DND-41 (cell line): ENCODE results near the gene STYXL2.

Experiments
- ATAC-seq: fragments of 200-7000 bp; cut with Tn5 transposase; 3 replicates; pipeline ENCODE4 v1.9.1; 2021; ENCODE audit warnings: low read depth; ENCODE audit not compliant: insufficient read depth
- DNase-seq: peaks from one replicate; pipeline ENCODE4 v3.0.0-alpha.2; 2020
- H2AFZ ChIP-seq: 2 replicates; pipeline ENCODE4 v1.6.0; 2012; ENCODE audit warnings: low read depth, low read length
- H3K27ac ChIP-seq: 2 replicates; pipeline ENCODE4 v1.5.1; 2012; ENCODE audit warnings: low read length, inconsistent platforms
- H3K27me3 ChIP-seq: fragments of 200-600 bp; sonication (generic); 2 replicates; pipeline ENCODE4 v1.6.0; 2012; ENCODE audit warnings: low read length, mild to moderate bottlenecking, inconsistent platforms; ENCODE audit not compliant: insufficient read depth, poor library complexity
- H3K36me3 ChIP-seq: 2 replicates; pipeline ENCODE4 v1.5.1; 2012; ENCODE audit warnings: low read length, inconsistent platforms; ENCODE audit not compliant: insufficient read depth
- H3K4me1 ChIP-seq: 2 replicates; pipeline ENCODE4 v1.5.1; 2012; ENCODE audit warnings: mild to moderate bottlenecking, low read length; ENCODE audit not compliant: insufficient read depth
- H3K4me2 ChIP-seq: 2 replicates; pipeline ENCODE4 v1.6.0; 2012; ENCODE audit warnings: mild to moderate bottlenecking, moderate library complexity, low read length, inconsistent platforms; ENCODE audit not compliant: insufficient read depth
- H3K4me3 ChIP-seq, 2 experiments: fragments of 200-600 bp in 1 of 2; shearing (Covaris generic) in 1 of 2; 2 replicates each; pipeline ENCODE4 v1.5.1; 2012 to 2016; ENCODE audit warnings: inconsistent platforms in 2 of 2, low read length in 2 of 2, mild to moderate bottlenecking in 2 of 2, low read depth in 1 of 2, moderate library complexity in 1 of 2
- H3K79me2 ChIP-seq: 2 replicates; pipeline ENCODE4 v1.6.0; 2012; ENCODE audit warnings: low read length, inconsistent platforms; ENCODE audit not compliant: insufficient read depth
- H3K9ac ChIP-seq: 2 replicates; pipeline ENCODE4 v1.6.0; 2012; ENCODE audit warnings: low read depth, mild to moderate bottlenecking, inconsistent platforms, low read length, moderate library complexity
- H3K9me3 ChIP-seq: 2 replicates; pipeline ENCODE4 v1.5.1; 2012; ENCODE audit warnings: low read length, moderate library complexity, mild to moderate bottlenecking, inconsistent platforms; ENCODE audit not compliant: insufficient read depth, severe bottlenecking
- H4K20me1 ChIP-seq: 2 replicates; pipeline ENCODE4 v1.6.0; 2012; ENCODE audit warnings: low read length; ENCODE audit not compliant: insufficient read depth
- EZH2 ChIP-seq: IDR thresholded peaks from 3 replicates; pipeline ENCODE4 v1.6.1; 2012; ENCODE audit warnings: borderline replicate concordance, low read depth, mild to moderate bottlenecking, moderate library complexity, low read length, inconsistent platforms; ENCODE audit not compliant: severe bottlenecking
- TF ChIP-seq, protein P1 (sequence below): IDR thresholded peaks from 2 replicates; pipeline ENCODE4 v1.5.1; 2012; ENCODE audit warnings: borderline replicate concordance, low read length, moderate library complexity, mild to moderate bottlenecking; ENCODE audit not compliant: poor library complexity, severe bottlenecking; ENCODE audit errors: extremely low read depth

Gene STYXL2

DNA sequence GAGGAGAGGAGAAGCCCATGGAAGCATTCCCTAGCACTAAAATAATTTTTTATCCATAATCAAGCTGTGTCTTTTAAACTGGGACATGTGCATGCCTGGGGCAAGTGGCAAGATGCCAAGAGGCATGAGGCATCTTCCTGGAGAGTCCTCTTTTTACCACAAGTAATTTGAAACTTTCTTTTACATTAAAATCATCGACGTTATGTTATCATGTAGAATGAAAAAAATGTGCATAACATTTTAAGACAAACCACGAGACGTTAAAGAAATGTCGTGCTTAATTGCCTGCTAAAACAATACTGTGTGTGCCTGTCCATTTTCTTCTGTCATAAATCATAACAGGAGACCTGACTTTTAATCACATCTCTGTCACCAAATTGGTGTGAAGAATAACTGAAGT lies 1.5 kb downstream of the STYXL2 start:
- no peaks in the 10 kb centered on the region for H3K27me3 ChIP-seq
- ATAC-seq (no peak), DNase-seq (peak; percentile 48)
- no peak for TF ChIP-seq EZH2
- TF ChIP-seq, protein P1, sequence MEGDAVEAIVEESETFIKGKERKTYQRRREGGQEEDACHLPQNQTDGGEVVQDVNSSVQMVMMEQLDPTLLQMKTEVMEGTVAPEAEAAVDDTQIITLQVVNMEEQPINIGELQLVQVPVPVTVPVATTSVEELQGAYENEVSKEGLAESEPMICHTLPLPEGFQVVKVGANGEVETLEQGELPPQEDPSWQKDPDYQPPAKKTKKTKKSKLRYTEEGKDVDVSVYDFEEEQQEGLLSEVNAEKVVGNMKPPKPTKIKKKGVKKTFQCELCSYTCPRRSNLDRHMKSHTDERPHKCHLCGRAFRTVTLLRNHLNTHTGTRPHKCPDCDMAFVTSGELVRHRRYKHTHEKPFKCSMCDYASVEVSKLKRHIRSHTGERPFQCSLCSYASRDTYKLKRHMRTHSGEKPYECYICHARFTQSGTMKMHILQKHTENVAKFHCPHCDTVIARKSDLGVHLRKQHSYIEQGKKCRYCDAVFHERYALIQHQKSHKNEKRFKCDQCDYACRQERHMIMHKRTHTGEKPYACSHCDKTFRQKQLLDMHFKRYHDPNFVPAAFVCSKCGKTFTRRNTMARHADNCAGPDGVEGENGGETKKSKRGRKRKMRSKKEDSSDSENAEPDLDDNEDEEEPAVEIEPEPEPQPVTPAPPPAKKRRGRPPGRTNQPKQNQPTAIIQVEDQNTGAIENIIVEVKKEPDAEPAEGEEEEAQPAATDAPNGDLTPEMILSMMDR = no peak
- H3K4me3 ChIP-seq = no peak overlapping the region
- H3K9me3 ChIP-seq = no peaks in the 10 kb centered on the region
- no peaks in the 10 kb centered on the region for H4K20me1 ChIP-seq
- H3K79me2 ChIP-seq = no peaks in the 10 kb centered on the region
- H2AFZ ChIP-seq = no peak overlapping the region
- H3K9ac ChIP-seq = no peak overlapping the region; the same call in 1 of the 2 replicates
- peaks cover 38% of the 10 kb centered on the region for H3K4me1 ChIP-seq
- peak overlapping the region; percentile 18; the same call in 1 of the 2 replicates for H3K4me2 ChIP-seq
- H3K36me3 ChIP-seq = no peaks in the 10 kb centered on the region
- peak overlapping the region; percentile 58 for H3K27ac ChIP-seq

DNA sequence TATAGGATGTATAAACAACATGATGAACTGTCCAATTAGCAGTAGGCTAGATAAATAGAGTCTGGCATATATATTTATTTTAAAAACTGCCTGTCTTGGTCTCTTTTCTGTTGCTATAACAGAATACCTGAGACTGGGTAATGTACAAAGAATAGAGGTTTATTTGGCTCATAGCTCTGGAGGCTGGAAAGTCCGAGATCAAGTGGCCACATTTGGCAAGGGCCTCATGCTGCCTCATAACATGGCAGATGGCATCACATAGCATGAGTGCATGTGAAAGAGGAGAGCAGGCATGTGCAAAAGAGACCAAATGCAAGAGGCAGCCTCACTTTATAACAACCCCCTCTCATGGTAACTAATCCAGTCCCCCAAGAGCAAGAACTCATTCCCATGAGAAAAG lies 6.0 kb downstream of the STYXL2 start:
- no peaks in the 10 kb centered on the region for H3K79me2 ChIP-seq
- H2AFZ ChIP-seq = no peak overlapping the region
- TF ChIP-seq, protein P1 = no peak
- TF ChIP-seq EZH2 = no peak
- no peaks in the 10 kb centered on the region for H3K9me3 ChIP-seq
- no peak for DNase-seq
- H3K9ac ChIP-seq = no peak overlapping the region
- H4K20me1 ChIP-seq = no peaks in the 10 kb centered on the region
- ATAC-seq = no peak
- H3K4me2 ChIP-seq = no peak overlapping the region
- H3K36me3 ChIP-seq = no peaks in the 10 kb centered on the region
- no peaks in the 10 kb centered on the region for H3K27me3 ChIP-seq
- peaks cover 37% of the 10 kb centered on the region for H3K4me1 ChIP-seq
- H3K4me3 ChIP-seq = no peak overlapping the region
- H3K27ac ChIP-seq = no peak overlapping the region

DNA sequence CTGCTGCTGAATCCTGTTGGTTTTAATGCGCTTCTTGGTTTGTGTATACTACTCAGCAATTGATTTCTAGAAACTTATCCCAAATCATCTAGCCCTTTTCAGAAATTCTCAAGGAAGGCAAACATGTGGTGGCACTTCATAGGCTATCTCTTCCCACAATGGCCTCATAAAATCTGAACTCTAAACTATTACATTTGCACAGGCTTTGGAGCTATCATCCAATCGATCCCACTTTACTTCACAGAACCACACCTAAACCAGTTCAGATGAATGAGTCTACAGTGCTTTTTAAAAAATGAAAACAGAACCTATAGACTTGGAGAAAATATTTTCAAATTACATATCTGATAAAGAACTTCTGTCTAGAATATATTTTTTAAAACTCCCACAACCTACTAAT lies 6.9 kb downstream of the STYXL2 start:
- Histone ChIP-seq H3K79me2 (no peaks in the 10 kb centered on the region), H3K4me1 (peaks cover 37% of the 10 kb centered on the region), H3K4me3 (no peak overlapping the region), H2AFZ (no peak overlapping the region), H3K4me2 (no peak overlapping the region), H3K36me3 (no peaks in the 10 kb centered on the region), H3K9me3 (no peaks in the 10 kb centered on the region), H3K9ac (no peak overlapping the region), H3K27ac (no peak overlapping the region), H4K20me1 (no peaks in the 10 kb centered on the region), H3K27me3 (no peaks in the 10 kb centered on the region)
- TF ChIP-seq, protein P1 = no peak
- no peak for TF ChIP-seq EZH2
- ATAC-seq (no peak), DNase-seq (no peak)

DNA sequence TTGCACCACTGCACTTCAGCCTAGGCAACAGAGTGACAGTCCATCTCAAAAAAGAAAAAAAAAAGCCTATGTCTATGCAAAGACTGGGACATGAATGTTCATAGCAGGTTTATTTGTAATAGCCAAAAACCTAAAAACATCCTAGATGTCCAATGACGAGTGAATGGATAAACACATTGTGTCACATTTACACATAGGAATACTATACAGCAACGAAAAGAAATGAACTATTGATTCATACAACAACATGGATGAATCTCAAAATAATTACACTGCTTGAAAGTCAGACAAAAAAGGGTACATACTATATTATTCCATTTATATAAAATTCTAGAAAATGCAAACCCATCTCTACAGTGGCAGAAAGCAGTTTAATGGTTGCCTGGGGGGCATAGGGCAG lies 7.9 kb downstream of the STYXL2 start:
- no peaks in the 10 kb centered on the region for H3K79me2 ChIP-seq
- ATAC-seq (no peak), DNase-seq (no peak)
- H3K4me2 ChIP-seq = no peak overlapping the region
- TF ChIP-seq, protein P1 = no peak
- no peak for TF ChIP-seq EZH2
- H2AFZ ChIP-seq = no peak overlapping the region
- H3K27ac ChIP-seq = no peak overlapping the region
- H4K20me1 ChIP-seq = no peaks in the 10 kb centered on the region
- H3K4me1 ChIP-seq = peaks cover 27% of the 10 kb centered on the region
- no peaks in the 10 kb centered on the region for H3K27me3 ChIP-seq
- no peaks in the 10 kb centered on the region for H3K36me3 ChIP-seq
- no peak overlapping the region for H3K9ac ChIP-seq
- no peak overlapping the region for H3K4me3 ChIP-seq
- no peaks in the 10 kb centered on the region for H3K9me3 ChIP-seq
